GM23338 (cell line): Measurements from ENCODE around the gene PAPOLB. TPM values are rescaled to one million over a fixed set of nuclear protein-coding genes. Genes with fewer than 3 reads are reported as not detected.

ENCODE experiments used
- ATAC-seq: fragments of 200-7000 bp; cut with Tn5 transposase; 3 replicates; pipeline ENCODE4 v1.9.1; 2020
- DNase-seq: peaks from one replicate; pipeline ENCODE4 v3.0.0-alpha.2; 2015; ENCODE audit warnings: low spot score
- H2AFZ ChIP-seq: fragments of 200-600 bp; sonication (generic); 2 replicates; pipeline ENCODE4 v1.8.0; 2016; ENCODE audit warnings: antibody characterized with exemption, mild to moderate bottlenecking, moderate library complexity
- H3F3A ChIP-seq: fragments of 200-600 bp; sonication (generic); replicated peaks from 2 replicates; pipeline ENCODE4 v1.8.0; 2017; ENCODE audit warnings: antibody characterized with exemption, mixed run types, low read depth
- H3K27ac ChIP-seq: fragments of 200-600 bp; sonication (generic); 2 replicates; pipeline ENCODE4 v1.6.1; 2016; ENCODE audit warnings: low read depth
- H3K27me3 ChIP-seq: fragments of 200-600 bp; sonication (generic); 2 replicates; pipeline ENCODE4 v1.8.0; 2016; ENCODE audit warnings: mild to moderate bottlenecking, mixed run types, moderate library complexity; ENCODE audit not compliant: insufficient read depth
- H3K36me3 ChIP-seq: fragments of 200-600 bp; sonication (generic); 2 replicates; pipeline ENCODE4 v1.8.0; 2016; ENCODE audit warnings: mild to moderate bottlenecking; ENCODE audit not compliant: insufficient read depth
- H3K4me1 ChIP-seq: fragments of 200-600 bp; sonication (generic); 2 replicates; pipeline ENCODE4 v1.8.0; 2016; ENCODE audit warnings: mild to moderate bottlenecking, moderate library complexity; ENCODE audit not compliant: insufficient read depth
- H3K4me2 ChIP-seq: fragments of 200-600 bp; sonication (generic); 2 replicates; pipeline ENCODE4 v1.7.1; 2017; ENCODE audit warnings: mixed run types
- H3K4me3 ChIP-seq: fragments of 200-600 bp; sonication (generic); 2 replicates; pipeline ENCODE4 v1.6.1; 2016; ENCODE audit warnings: mixed run types
- H3K79me2 ChIP-seq: fragments of 200-600 bp; sonication (generic); replicated peaks from 2 replicates; pipeline ENCODE4 v1.8.0; 2017; ENCODE audit warnings: mild to moderate bottlenecking; ENCODE audit not compliant: insufficient read depth
- H3K9me2 ChIP-seq: fragments of 200-600 bp; sonication (generic); 2 replicates; pipeline ENCODE4 v1.8.0; 2017; ENCODE audit not compliant: insufficient read depth
- H4K20me1 ChIP-seq: fragments of 200-600 bp; sonication (generic); replicated peaks from 2 replicates; pipeline ENCODE4 v1.8.0; 2017; ENCODE audit warnings: mild to moderate bottlenecking; ENCODE audit not compliant: insufficient read depth
- H3K27ac Mint-ChIP-seq: 2 replicates; pipeline ENCODE4 v1.8.0; 2020; ENCODE audit warnings: inconsistent platforms, mild to moderate bottlenecking, moderate library complexity, mixed read lengths
- H3K27me3 Mint-ChIP-seq: 3 replicates; pipeline ENCODE4 v1.8.0; 2022; ENCODE audit warnings: low read depth, mild to moderate bottlenecking, moderate library complexity, mixed read lengths, inconsistent platforms; ENCODE audit not compliant: insufficient read depth, poor library complexity
- H3K36me3 Mint-ChIP-seq: 3 replicates; pipeline ENCODE4 v1.8.0; 2021; ENCODE audit warnings: low read depth, mild to moderate bottlenecking, inconsistent platforms, moderate library complexity, mixed read lengths
- H3K4me1 Mint-ChIP-seq: 3 replicates; pipeline ENCODE4 v1.8.0; 2020; ENCODE audit warnings: mild to moderate bottlenecking, inconsistent platforms, mixed read lengths
- H3K4me3 Mint-ChIP-seq: 3 replicates; pipeline ENCODE4 v1.8.0; 2021; ENCODE audit warnings: moderate library complexity, mild to moderate bottlenecking, inconsistent platforms, mixed read lengths
- H3K9me3 Mint-ChIP-seq: 3 replicates; pipeline ENCODE4 v1.8.0; 2020; ENCODE audit warnings: moderate library complexity, mild to moderate bottlenecking, inconsistent platforms, mixed read lengths
- CTCF ChIP-seq, 2 experiments: fragments of 200-600 bp in 1 of 2; sonication (generic) in 1 of 2; conservative IDR thresholded peaks; 2 replicates each; pipeline versions ENCODE4 v1.5.1 to v1.6.1; 2016 to 2017; ENCODE audit warnings: antibody characterized with exemption in 2 of 2, low read depth in 2 of 2, mild to moderate bottlenecking in 2 of 2, moderate library complexity in 1 of 2
- JUNB ChIP-seq: IDR thresholded peaks from one replicate; pipeline ENCODE4 v1.6.1; 2016; ENCODE audit warnings: antibody characterized with exemption; ENCODE audit not compliant: unreplicated experiment
- NANOG ChIP-seq: IDR thresholded peaks from 2 replicates; pipeline ENCODE4 v1.6.1; 2016; ENCODE audit warnings: antibody characterized with exemption, borderline replicate concordance
- POLR2AphosphoS5 ChIP-seq: IDR thresholded peaks from 2 replicates; pipeline ENCODE4 v1.6.1; 2016; ENCODE audit warnings: antibody characterized with exemption, low read depth
- REST ChIP-seq: IDR thresholded peaks from one replicate; pipeline ENCODE4 v1.6.1; 2018; ENCODE audit warnings: antibody characterized with exemption; ENCODE audit not compliant: unreplicated experiment
- STAT1 ChIP-seq: IDR thresholded peaks from one replicate; pipeline ENCODE4 v1.6.1; 2016; ENCODE audit warnings: antibody characterized with exemption; ENCODE audit not compliant: unreplicated experiment
- ZNF114 ChIP-seq: fragments of 250-450 bp; sonication (Bioruptor Pico); IDR thresholded peaks from 2 replicates; pipeline ENCODE4 v1.5.0; 2020; ENCODE audit warnings: mild to moderate bottlenecking, moderate library complexity
- ZNF462 ChIP-seq: fragments of 250-450 bp; sonication (Bioruptor Pico); IDR thresholded peaks from 2 replicates; pipeline ENCODE4 v1.5.0; 2020; ENCODE audit warnings: mild to moderate bottlenecking, moderate library complexity
- polyA plus RNA-seq: library from polyadenylated mRNA; unstranded; fragments of >200 nt; fragmentation: Nextera tagmentation; extraction: Ambion mirVana; gene quantifications from 2 replicates; pipeline ENCODE4 v1.2.1, GENCODE V29; 2016
- total RNA-seq: library from RNA; depleted of rRNA; stranded (reverse); fragments of >200 nt; shearing (Covaris generic); gene quantifications from 2 replicates; pipeline ENCODE4 v1.2.3, GENCODE V29; 2014

The PAPOLB gene
- total and polyA plus RNA-seq, 2 experiments from 2014 or later: 0.08 to 0.42 TPM

- H3K27ac Mint-ChIP-seq: no peak overlapping the region
- H3K9me2 ChIP-seq: no peaks in the 10 kb centered on the region
- H3K4me1 Mint-ChIP-seq: peaks cover 12% of the 10 kb centered on the region; the same call in 1 of the 3 replicates
- H3K4me3 ChIP-seq: no peak overlapping the region
- no peaks in the 10 kb centered on the region for H3F3A ChIP-seq
- no peak overlapping the region for H3K4me2 ChIP-seq
- no peak overlapping the region for H3K4me3 Mint-ChIP-seq
- peaks cover 14% of the 10 kb centered on the region; the same call in 1 of the 2 replicates for H3K27me3 ChIP-seq
- DNase-seq (no peak), ATAC-seq (no peak)
- no peaks in the 10 kb centered on the region for H3K79me2 ChIP-seq
- no peaks in the 10 kb centered on the region for H3K36me3 Mint-ChIP-seq
- H3K4me1 ChIP-seq: peaks cover 9% of the 10 kb centered on the region; the same call in 1 of the 2 replicates
- TF ChIP-seq STAT1 (no peak), REST (no peak), CTCF (conservative IDR thresholded peaks at IDR 0.05; ENCODE audit: low read depth in 2 of 2) (no peak), NANOG (no peak), ZNF462 (CRISPR knock-in tag) (no peak), ZNF114 (CRISPR knock-in tag) (no peak), POLR2AphosphoS5 (no peak), JUNB (no peak)
- no peaks in the 10 kb centered on the region for H3K36me3 ChIP-seq
- H3K27me3 Mint-ChIP-seq: peaks cover 7% of the 10 kb centered on the region
- no peak overlapping the region for H3K27ac ChIP-seq
- H2AFZ ChIP-seq: no peak overlapping the region
- no peaks in the 10 kb centered on the region for H4K20me1 ChIP-seq
- no peaks in the 10 kb centered on the region; the same call in 2 of the 3 replicates for H3K9me3 Mint-ChIP-seq
Measured at GRCh38 chr7:4879396-4880081, 17.7 kb upstream of the PAPOLB start.
